ENCODE results near the gene FRMD5.
A peak's percentile ranks its signal among the peaks of the same experiment; 100 is the strongest.

Gene FRMD5

GRCh38 chr15:43922021-43922420 lies 273.1 kb downstream of the FRMD5 start:
- in situ Hi-C loops (cut with HindIII; ENCODE audit: low pct_ligation_motif_present, low pct_unique_long_range_greater_than_20kb, low sequenced_read_pairs), result loop anchor here (25.0 kb wide), 1 partner anchor 140 kb away; no protein-coding TSS in a partner anchor

GRCh38 chr15:43920815-43921214 lies 274.3 kb downstream of the FRMD5 start:
- in situ Hi-C loops (cut with HindIII; ENCODE audit: low pct_ligation_motif_present, low pct_unique_long_range_greater_than_20kb, low sequenced_read_pairs), result loop anchor here (25.0 kb wide), 1 partner anchor 141 kb away; no protein-coding TSS in a partner anchor
- DNase-seq, result no peak

More at GRCh38 chr15:43922021-43922420, 273.1 kb downstream of the FRMD5 start:
- DNase-seq, result no peak

GRCh38 chr15:43920254-43920600 lies 274.8 kb downstream of the FRMD5 start:
- in situ Hi-C loops (cut with HindIII; ENCODE audit: low pct_ligation_motif_present, low pct_unique_long_range_greater_than_20kb, low sequenced_read_pairs), result loop anchor here (25.0 kb wide), 1 partner anchor 142 kb away; no protein-coding TSS in a partner anchor
- DNase-seq, result no peak

- in situ Hi-C loops (cut with HindIII; ENCODE audit: low pct_ligation_motif_present, low pct_unique_long_range_greater_than_20kb, low sequenced_read_pairs), result loop anchor here (25.0 kb wide), 1 partner anchor 143 kb away; no protein-coding TSS in a partner anchor
- no peak for DNase-seq
These were observed 275.4 kb downstream of the FRMD5 start for GRCh38 chr15:43919540-43920253.

- no peak for DNase-seq
- in situ Hi-C loops (cut with HindIII; ENCODE audit: low pct_ligation_motif_present, low pct_unique_long_range_greater_than_20kb, low sequenced_read_pairs), result loop anchor here (25.0 kb wide), 1 partner anchor 144 kb away; no protein-coding TSS in a partner anchor
These were observed 276.4 kb downstream of the FRMD5 start for GRCh38 chr15:43918717-43919116.

- in situ Hi-C loops (cut with HindIII; ENCODE audit: low pct_ligation_motif_present, low pct_unique_long_range_greater_than_20kb, low sequenced_read_pairs), result loop anchor here (25.0 kb wide), 1 partner anchor 146 kb away; no protein-coding TSS in a partner anchor
- no peak for DNase-seq
These were observed 278.8 kb downstream of the FRMD5 start for GRCh38 chr15:43916326-43916660.

GRCh38 chr15:43915631-43916325 lies 279.3 kb downstream of the FRMD5 start:
- in situ Hi-C loops (cut with HindIII; ENCODE audit: low pct_ligation_motif_present, low pct_unique_long_range_greater_than_20kb, low sequenced_read_pairs), result loop anchor here (25.0 kb wide), 1 partner anchor 147 kb away; no protein-coding TSS in a partner anchor
- no peak for DNase-seq

- DNase-seq, result no peak
- in situ Hi-C loops (cut with HindIII; ENCODE audit: low pct_ligation_motif_present, low pct_unique_long_range_greater_than_20kb, low sequenced_read_pairs), result loop anchor here (25.0 kb wide), 1 partner anchor 148 kb away; no protein-coding TSS in a partner anchor
These were observed 281.1 kb downstream of the FRMD5 start for GRCh38 chr15:43913941-43914340.

- DNase-seq, result peak; percentile 95
- in situ Hi-C loops (cut with HindIII; ENCODE audit: low pct_ligation_motif_present, low pct_unique_long_range_greater_than_20kb, low sequenced_read_pairs), result loop anchor here (25.0 kb wide), 1 partner anchor 149 kb away; no protein-coding TSS in a partner anchor
These were observed 281.9 kb downstream of the FRMD5 start for GRCh38 chr15:43913026-43913780.

GRCh38 chr15:43912208-43912607 lies 282.9 kb downstream of the FRMD5 start:
- DNase-seq, result no peak
- in situ Hi-C loops (cut with HindIII; ENCODE audit: low pct_ligation_motif_present, low pct_unique_long_range_greater_than_20kb, low sequenced_read_pairs), result loop anchor here (25.0 kb wide), 1 partner anchor 150 kb away; no protein-coding TSS in a partner anchor

- no peak for DNase-seq
- in situ Hi-C loops (cut with HindIII; ENCODE audit: low pct_ligation_motif_present, low pct_unique_long_range_greater_than_20kb, low sequenced_read_pairs), result loop anchor here (25.0 kb wide), 1 partner anchor 151 kb away; no protein-coding TSS in a partner anchor
These were observed 283.8 kb downstream of the FRMD5 start for GRCh38 chr15:43911235-43911781.

- in situ Hi-C loops (cut with HindIII; ENCODE audit: low pct_ligation_motif_present, low pct_unique_long_range_greater_than_20kb, low sequenced_read_pairs), result loop anchor here (25.0 kb wide), 1 partner anchor 154 kb away; no protein-coding TSS in a partner anchor
- DNase-seq, result no peak
These were observed 286.5 kb downstream of the FRMD5 start for GRCh38 chr15:43908516-43909050.

- in situ Hi-C loops (cut with HindIII; ENCODE audit: low pct_ligation_motif_present, low pct_unique_long_range_greater_than_20kb, low sequenced_read_pairs), result loop anchor here (25.0 kb wide), 1 partner anchor 157 kb away; no protein-coding TSS in a partner anchor
- no peak for DNase-seq
These were observed 289.3 kb downstream of the FRMD5 start for GRCh38 chr15:43905755-43906154.

GRCh38 chr15:43903864-43904290 lies 291.2 kb downstream of the FRMD5 start:
- in situ Hi-C loops (cut with HindIII; ENCODE audit: low pct_ligation_motif_present, low pct_unique_long_range_greater_than_20kb, low sequenced_read_pairs), result loop anchor here (25.0 kb wide), 1 partner anchor 158 kb away; no protein-coding TSS in a partner anchor
- peak; percentile 71 for DNase-seq

- no peak for DNase-seq
- in situ Hi-C loops (cut with HindIII; ENCODE audit: low pct_ligation_motif_present, low pct_unique_long_range_greater_than_20kb, low sequenced_read_pairs), result loop anchor here (25.0 kb wide), 1 partner anchor 161 kb away; no protein-coding TSS in a partner anchor
These were observed 293.6 kb downstream of the FRMD5 start for GRCh38 chr15:43901495-43901894.

- DNase-seq, result no peak
- in situ Hi-C loops (cut with HindIII; ENCODE audit: low pct_ligation_motif_present, low pct_unique_long_range_greater_than_20kb, low sequenced_read_pairs), result loop anchor here (25.0 kb wide), 1 partner anchor 161 kb away; no protein-coding TSS in a partner anchor
These were observed 294.1 kb downstream of the FRMD5 start for GRCh38 chr15:43900996-43901395.

GRCh38 chr15:43899928-43900327 lies 295.1 kb downstream of the FRMD5 start:
- no peak for DNase-seq
- in situ Hi-C loops (cut with HindIII; ENCODE audit: low pct_ligation_motif_present, low pct_unique_long_range_greater_than_20kb, low sequenced_read_pairs), result loop anchor here (25.0 kb wide), 1 partner anchor 162 kb away; no protein-coding TSS in a partner anchor

GRCh38 chr15:43898891-43899290 lies 296.2 kb downstream of the FRMD5 start:
- in situ Hi-C loops (cut with HindIII; ENCODE audit: low pct_ligation_motif_present, low pct_unique_long_range_greater_than_20kb, low sequenced_read_pairs), result no loop called here
- DNase-seq, result no peak

Data from ACHN (cell line).